ENCODE results near the gene UBE2E2.

Gene UBE2E2

GRCh38 chr3:23459889-23460546, 256.9 kb downstream of the UBE2E2 start:
- in situ Hi-C loops (cut with HindIII; ENCODE audit: low sequenced_read_pairs) = loop anchor here (5.0 kb wide), 1 partner anchor 47 kb away; no protein-coding TSS in a partner anchor

DNA sequence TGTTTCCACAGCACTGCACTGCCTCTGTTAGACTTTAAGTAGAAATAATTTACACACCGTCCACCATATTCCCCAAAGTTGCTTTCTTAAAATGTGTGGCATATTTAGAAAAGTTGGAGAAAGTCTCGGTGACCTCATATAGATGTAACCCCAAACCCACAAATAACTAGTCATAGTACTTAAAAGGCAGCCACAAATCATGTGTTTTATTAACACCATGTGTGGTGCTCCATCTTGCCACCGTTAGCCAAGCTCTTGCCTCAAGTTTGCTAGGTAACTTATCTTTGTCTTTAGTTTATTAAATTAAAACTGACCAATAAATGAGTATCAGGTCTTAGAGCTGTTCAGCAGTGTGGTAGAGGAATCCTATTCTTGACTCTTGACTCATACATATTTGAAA, 257.9 kb downstream of the UBE2E2 start:
- in situ Hi-C loops (cut with HindIII; ENCODE audit: low sequenced_read_pairs) = no loop called here

DNA sequence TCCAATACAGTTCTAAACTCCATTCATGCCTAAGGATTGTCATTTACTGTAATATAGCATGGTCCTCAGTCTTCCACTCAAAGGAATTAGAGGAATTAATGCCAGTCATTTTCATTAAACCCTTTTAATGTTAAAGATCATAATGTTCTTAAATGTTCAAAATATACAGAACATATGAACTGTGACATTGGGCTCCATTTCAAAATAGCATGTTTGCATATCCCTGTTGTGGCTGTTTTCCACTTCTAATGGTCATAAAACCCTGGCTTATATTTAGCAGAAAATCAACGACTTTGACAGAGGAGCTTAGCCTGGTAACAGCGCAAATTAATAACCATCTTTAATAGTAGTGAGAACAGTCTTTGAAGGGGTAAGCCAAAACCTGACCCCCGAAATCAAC, 260.7 kb downstream of the UBE2E2 start:
- in situ Hi-C loops (cut with HindIII; ENCODE audit: low sequenced_read_pairs) = no loop called here

DNA sequence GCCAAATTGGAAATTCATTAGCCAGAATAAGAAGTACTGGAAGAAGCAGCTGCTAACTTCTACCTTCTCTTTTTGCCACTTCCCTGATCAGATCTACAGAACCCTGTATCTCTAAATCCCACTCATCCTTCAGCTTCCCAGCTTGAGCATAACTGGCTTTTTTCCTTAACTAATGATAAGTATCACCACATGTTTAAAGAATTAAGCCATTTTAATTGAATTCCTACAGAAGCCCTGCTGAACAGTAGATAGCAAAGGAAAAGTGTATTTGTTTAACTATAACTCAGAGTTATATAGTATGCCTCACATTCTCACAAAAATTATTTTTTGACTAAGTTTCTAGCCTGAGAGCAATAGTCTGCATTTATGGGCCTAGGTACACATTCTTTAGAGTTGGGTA, 262.4 kb downstream of the UBE2E2 start:
- in situ Hi-C loops (cut with HindIII; ENCODE audit: low sequenced_read_pairs) = no loop called here

- in situ Hi-C loops (cut with HindIII; ENCODE audit: low sequenced_read_pairs) = no loop called here
Measured at GRCh38 chr3:23468203-23468602, 265.1 kb downstream of the UBE2E2 start.

DNA sequence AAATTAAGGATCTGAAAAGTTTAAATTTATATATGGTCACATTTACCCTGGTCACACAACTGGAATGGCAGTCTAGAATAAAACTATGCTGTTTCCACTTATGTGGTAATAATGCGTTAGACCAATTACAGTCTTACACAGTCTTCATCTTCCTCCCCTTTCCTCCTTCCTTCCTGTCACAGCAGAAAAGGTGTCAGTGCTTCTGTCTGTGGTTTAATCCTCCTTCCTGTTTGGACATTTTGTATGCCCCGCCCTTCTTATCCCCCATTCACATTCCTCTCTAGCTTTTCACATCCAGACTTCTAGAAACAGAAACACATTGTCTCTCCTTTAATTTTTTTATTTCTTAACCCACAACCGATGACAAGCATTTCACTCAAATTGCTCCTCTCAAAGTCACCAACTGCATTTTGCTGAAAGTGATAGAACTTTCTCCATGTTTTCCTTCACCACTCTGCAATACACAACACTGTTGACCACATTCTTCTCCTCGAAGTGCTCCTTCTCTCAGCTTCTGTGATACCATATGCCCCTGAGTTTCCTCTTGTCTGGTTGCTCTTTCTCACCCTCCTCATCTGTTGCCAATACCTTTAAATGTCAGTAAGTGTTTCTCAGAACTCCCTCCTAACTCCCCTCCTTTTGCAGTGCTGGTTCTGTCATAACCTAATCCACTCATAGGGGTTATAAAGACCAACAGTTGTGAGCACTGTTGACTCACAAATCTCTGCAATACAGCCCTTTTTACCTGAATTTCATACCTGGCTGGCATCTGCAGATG, 271.6 kb downstream of the UBE2E2 start:
- in situ Hi-C loops (cut with HindIII; ENCODE audit: low sequenced_read_pairs) = no loop called here

DNA sequence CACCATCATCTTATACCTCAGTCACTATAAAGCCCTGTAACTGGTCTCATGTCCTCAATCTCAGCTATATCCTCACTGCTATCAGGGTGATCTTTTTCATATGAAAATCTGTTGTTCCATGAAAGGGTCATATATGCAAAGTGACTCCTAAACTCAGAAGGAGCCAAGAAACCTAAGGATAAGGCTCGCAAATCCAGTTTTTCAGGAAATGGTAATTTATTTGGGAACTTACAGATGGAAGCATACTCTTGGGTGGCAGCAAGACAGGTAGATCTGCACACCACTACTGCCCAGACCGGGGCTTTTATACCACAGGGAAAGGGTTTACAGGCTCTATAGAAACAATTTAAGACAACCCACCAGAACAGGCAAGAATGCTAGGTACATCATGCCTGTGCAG, 272.3 kb downstream of the UBE2E2 start:
- in situ Hi-C loops (cut with HindIII; ENCODE audit: low sequenced_read_pairs) = no loop called here

GRCh38 chr3:23479026-23479425, 275.9 kb downstream of the UBE2E2 start:
- in situ Hi-C loops (cut with HindIII; ENCODE audit: low sequenced_read_pairs) = no loop called here

- in situ Hi-C loops (cut with HindIII; ENCODE audit: low sequenced_read_pairs) = no loop called here
Measured at GRCh38 chr3:23479615-23480328, 276.6 kb downstream of the UBE2E2 start.

GRCh38 chr3:23480329-23480714, 277.2 kb downstream of the UBE2E2 start:
- in situ Hi-C loops (cut with HindIII; ENCODE audit: low sequenced_read_pairs) = no loop called here

- in situ Hi-C loops (cut with HindIII; ENCODE audit: low sequenced_read_pairs) = no loop called here
Measured at GRCh38 chr3:23481011-23481615, 278.0 kb downstream of the UBE2E2 start.

- in situ Hi-C loops (cut with HindIII; ENCODE audit: low sequenced_read_pairs) = no loop called here
Measured at GRCh38 chr3:23481616-23482278, 278.6 kb downstream of the UBE2E2 start.

DNA sequence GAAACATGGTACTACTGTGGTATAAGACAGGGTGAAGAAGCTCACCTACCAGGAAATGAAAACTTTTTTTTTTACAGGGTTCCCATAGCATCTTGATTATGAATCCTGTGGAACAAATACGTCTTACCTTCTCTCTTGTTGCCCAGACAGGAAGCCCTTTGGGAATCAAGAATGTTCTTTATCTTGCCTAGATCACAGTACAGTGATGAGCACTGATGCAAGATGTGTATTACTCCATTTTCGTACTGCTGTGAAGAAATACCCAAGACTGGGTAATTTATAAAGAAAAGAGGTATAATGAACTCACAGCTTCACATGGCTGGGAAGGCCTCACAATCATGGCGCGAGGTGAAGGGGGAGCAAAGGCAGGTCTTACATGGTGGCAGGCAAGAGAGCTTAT, 281.3 kb downstream of the UBE2E2 start:
- in situ Hi-C loops (cut with HindIII; ENCODE audit: low sequenced_read_pairs) = no loop called here

DNA sequence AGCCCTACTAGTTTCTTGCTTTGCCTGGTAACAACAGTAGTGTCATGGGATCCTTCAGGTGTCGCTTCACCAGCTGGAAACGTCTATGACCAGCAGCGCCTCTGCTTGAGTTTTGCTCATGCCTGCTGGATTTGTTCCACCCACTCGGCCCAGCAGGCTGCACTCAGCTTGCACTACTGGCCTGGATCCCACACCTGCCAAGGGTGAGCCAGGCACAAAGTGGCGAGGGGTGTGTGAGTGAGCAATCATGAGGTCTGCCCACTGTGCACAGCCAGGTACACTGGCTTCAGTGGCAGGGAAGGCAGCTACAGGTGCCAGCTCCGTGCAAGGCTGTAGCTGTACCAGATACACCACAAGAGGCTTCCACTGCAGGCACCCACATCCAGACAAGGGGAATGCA, 282.8 kb downstream of the UBE2E2 start:
- in situ Hi-C loops (cut with HindIII; ENCODE audit: low sequenced_read_pairs) = loop anchor here (5.0 kb wide), 1 partner anchor 64 kb away; no protein-coding TSS in a partner anchor

DNA sequence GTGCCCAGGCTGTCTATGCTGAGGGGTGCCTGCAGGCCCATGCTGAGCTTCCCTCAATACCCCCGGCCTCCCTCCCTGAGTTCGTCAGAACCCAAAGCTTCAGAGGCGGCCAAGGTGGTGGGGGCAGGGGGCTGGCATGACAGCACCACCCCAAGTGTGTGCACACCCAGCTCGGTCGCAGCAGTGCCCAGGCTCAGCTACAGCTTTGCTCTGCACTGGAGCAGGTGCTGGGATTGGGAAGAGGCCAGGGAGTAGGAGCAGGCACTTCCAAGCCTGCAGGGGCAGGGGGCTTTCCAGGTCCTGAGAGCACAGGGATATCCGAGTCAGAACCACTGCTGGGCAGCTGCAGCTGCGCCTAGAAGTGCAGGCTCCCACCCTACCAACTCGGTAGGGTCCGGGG, 283.9 kb downstream of the UBE2E2 start:
- in situ Hi-C loops (cut with HindIII; ENCODE audit: low sequenced_read_pairs) = loop anchor here (5.0 kb wide), 1 partner anchor 65 kb away; no protein-coding TSS in a partner anchor

DNA sequence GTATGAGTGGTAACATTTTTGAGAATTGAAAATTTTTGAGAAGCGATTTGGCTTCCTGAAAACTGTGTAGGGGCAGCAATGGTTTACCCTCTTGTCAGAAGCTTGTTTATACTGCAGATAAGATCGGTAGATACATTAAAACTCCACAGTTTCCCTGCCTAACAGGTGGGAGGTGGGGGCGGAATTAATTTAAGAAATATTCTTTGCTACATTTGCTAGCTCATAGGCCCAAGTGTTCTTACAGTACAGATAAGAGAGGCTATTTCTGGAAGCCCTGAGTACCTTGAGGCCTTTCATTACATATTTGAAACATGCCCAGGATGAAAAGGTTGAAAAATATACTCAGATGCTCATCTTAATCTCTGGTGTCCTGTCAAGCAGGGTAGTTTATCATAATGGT, 285.5 kb downstream of the UBE2E2 start:
- in situ Hi-C loops (cut with HindIII; ENCODE audit: low sequenced_read_pairs) = loop anchor here (5.0 kb wide), 1 partner anchor 66 kb away; no protein-coding TSS in a partner anchor

- in situ Hi-C loops (cut with HindIII; ENCODE audit: low sequenced_read_pairs) = loop anchor here (5.0 to 10.0 kb wide), 2 partner anchors 67 to 85 kb away; no protein-coding TSS in a partner anchor
Measured at GRCh38 chr3:23489300-23490158, 286.4 kb downstream of the UBE2E2 start.

- in situ Hi-C loops (cut with HindIII; ENCODE audit: low sequenced_read_pairs) = loop anchor here (10.0 kb wide), 1 partner anchor 86 kb away; no protein-coding TSS in a partner anchor
Measured at GRCh38 chr3:23490459-23490858, 287.3 kb downstream of the UBE2E2 start.

GRCh38 chr3:23492057-23492456, 288.9 kb downstream of the UBE2E2 start:
- in situ Hi-C loops (cut with HindIII; ENCODE audit: low sequenced_read_pairs) = loop anchor here (10.0 kb wide), 1 partner anchor 87 kb away; no protein-coding TSS in a partner anchor
